ENCODE data around the gene SLC24A3.

Gene SLC24A3

DNA sequence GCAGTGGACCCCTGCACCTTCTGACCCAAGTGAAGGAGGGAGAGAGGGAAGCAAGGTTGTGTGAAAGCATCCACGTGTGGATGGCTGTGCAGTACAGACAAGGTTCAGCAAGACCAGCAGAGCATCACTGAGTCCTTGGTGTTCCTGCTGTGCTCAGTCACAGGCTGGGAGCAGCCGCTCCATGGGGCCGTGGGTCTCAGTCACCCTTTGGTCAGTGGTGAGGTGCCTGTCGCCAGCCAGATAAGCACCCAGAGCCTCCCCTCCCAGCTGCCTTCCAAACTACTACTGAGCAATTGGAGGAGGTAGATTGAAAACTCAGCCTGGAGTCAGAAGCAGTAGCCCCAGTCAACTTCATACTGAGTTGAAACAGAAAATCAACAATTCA lies 218.9 kb downstream of the SLC24A3 start:
- Histone ChIP-seq H3K27me3 (ENCODE audit: control insufficient read depth, insufficient read depth, low read length) (no peaks in the 10 kb centered on the region), H3K4me3 (ENCODE audit: low read length) (no peak overlapping the region), H3K27ac (ENCODE audit: low read depth, low read length) (no peak overlapping the region), H3K9ac (ENCODE audit: low read length) (no peak overlapping the region), H3K4me1 (ENCODE audit: control insufficient read depth, insufficient read depth, low read length) (no peaks in the 10 kb centered on the region), H3K36me3 (ENCODE audit: control insufficient read depth, insufficient read depth, low read length) (no peaks in the 10 kb centered on the region)

DNA sequence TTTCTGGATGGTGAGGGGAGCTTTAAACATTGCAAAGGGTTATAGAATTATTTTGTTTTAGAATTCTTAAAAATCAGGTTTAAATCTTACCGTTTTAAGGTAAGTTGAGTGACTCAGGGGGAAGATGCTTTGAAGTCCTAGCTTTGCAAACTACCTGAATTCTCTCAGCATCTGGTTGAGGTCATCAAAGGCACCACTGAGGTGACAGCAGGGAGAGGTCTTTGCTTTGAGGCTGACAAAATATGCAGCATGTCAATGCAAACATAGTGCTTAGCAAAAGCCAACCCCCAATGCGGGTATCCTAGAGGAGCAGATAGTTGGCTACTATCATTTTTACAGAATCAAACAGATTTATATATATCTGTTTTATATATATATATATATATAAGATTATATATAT lies 219.5 kb downstream of the SLC24A3 start:
- Histone ChIP-seq H3K4me3 (ENCODE audit: low read length) (no peak overlapping the region), H3K36me3 (ENCODE audit: control insufficient read depth, insufficient read depth, low read length) (no peaks in the 10 kb centered on the region), H3K4me1 (ENCODE audit: control insufficient read depth, insufficient read depth, low read length) (no peaks in the 10 kb centered on the region)

DNA sequence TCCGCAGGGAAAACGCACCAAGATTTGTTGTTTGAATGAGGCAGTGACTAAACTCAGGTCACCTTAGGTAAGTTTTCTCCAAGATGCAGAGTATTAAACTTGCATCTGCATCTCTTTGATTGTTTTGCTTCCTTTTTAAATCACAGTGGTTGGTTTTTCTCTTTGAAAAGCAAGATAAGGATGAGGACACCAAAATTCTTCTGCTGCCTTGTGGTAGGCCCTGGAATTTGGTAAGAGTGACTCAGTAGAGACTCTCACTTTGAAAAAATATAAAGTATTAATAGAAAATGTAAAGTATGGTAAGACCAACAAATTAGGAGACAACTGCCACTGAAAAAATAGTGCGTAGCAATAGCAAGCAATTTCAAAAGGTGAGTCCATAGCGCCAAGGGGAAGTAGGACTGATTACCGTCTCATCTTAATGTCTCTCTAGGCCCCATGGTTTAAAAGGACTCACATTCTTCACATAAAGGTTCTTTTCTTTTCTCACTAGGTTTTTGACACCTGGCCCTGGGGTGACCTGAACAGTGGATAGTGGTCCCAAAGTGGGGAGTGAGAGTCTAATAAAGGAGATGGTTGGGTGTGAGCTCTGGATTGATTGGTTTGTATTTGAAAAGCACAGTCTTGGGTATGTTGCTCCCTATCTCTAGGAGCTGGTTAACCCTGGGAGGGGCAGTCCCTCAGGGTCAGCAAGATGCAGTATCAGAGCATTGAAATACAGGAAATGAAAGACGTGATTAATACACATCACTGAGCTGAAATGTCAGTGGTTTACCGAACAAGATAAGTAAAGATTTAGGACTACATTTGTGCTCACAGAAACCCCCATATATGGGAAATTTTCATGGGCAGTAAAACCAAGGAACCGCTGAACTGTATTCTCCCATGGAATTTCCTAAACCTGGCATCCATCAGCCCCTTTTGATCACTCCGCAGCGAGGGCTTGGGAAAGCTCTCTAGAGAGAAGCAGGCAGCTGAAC lies 221.2 kb downstream of the SLC24A3 start:
- Histone ChIP-seq H3K9ac (ENCODE audit: low read length) (no peak overlapping the region), H3K4me3 (ENCODE audit: low read length) (no peak overlapping the region), H3K27me3 (ENCODE audit: control insufficient read depth, insufficient read depth, low read length) (no peaks in the 10 kb centered on the region), H3K27ac (ENCODE audit: low read depth, low read length) (no peak overlapping the region), H3K4me1 (ENCODE audit: control insufficient read depth, insufficient read depth, low read length) (no peaks in the 10 kb centered on the region), H3K36me3 (ENCODE audit: control insufficient read depth, insufficient read depth, low read length) (no peaks in the 10 kb centered on the region)

More for the DNA sequence above, 219.5 kb downstream of the SLC24A3 start:
- Histone ChIP-seq H3K9ac (ENCODE audit: low read length) (no peak overlapping the region), H3K27me3 (ENCODE audit: control insufficient read depth, insufficient read depth, low read length) (no peaks in the 10 kb centered on the region), H3K27ac (ENCODE audit: low read depth, low read length) (no peak overlapping the region)

DNA sequence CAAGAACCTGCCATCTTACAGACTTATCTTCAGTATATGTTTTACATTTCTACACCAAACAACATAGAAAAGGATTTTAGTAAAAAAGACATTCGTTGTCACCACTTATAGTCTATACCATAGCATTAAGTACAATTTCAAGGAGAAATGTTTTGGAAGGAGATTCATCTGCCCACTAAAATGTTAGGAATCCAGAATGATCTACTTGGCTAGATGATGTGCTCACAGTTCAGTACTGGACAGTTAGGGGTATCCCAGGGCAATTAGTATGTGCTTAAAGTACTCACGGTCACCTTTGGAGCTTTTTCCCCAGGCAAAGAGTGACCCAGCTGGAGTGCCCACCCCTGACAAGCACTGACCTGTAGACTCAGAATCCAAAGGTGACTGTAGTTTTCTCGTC lies 222.9 kb downstream of the SLC24A3 start:
- Histone ChIP-seq H3K27me3 (ENCODE audit: control insufficient read depth, insufficient read depth, low read length) (no peaks in the 10 kb centered on the region), H3K9ac (ENCODE audit: low read length) (no peak overlapping the region), H3K36me3 (ENCODE audit: control insufficient read depth, insufficient read depth, low read length) (no peaks in the 10 kb centered on the region), H3K27ac (ENCODE audit: low read depth, low read length) (no peak overlapping the region), H3K4me3 (ENCODE audit: low read length) (no peak overlapping the region), H3K4me1 (ENCODE audit: control insufficient read depth, insufficient read depth, low read length) (no peaks in the 10 kb centered on the region)

DNA sequence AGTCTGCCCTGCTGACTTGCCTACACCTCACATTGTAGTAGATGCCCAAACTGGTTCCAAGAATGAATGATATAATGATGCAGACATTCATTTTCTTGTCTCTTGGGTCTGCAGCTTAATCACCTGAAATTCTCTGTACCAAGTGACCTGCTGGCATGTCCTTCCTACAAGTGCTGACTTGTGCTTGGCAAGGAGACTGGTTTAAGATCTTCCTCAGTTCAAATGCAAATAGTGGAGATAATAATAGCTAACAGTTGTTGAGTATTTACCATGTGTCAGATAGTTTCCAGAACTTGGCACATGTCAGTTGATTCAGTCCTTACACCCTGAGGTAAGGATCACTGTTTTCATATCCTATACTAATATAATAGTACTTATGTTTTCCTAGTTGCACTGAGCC lies 223.4 kb downstream of the SLC24A3 start:
- Histone ChIP-seq H3K9ac (ENCODE audit: low read length) (no peak overlapping the region), H3K4me3 (ENCODE audit: low read length) (no peak overlapping the region), H3K36me3 (ENCODE audit: control insufficient read depth, insufficient read depth, low read length) (no peaks in the 10 kb centered on the region), H3K27ac (ENCODE audit: low read depth, low read length) (no peak overlapping the region), H3K27me3 (ENCODE audit: control insufficient read depth, insufficient read depth, low read length) (no peaks in the 10 kb centered on the region), H3K4me1 (ENCODE audit: control insufficient read depth, insufficient read depth, low read length) (no peaks in the 10 kb centered on the region)

DNA sequence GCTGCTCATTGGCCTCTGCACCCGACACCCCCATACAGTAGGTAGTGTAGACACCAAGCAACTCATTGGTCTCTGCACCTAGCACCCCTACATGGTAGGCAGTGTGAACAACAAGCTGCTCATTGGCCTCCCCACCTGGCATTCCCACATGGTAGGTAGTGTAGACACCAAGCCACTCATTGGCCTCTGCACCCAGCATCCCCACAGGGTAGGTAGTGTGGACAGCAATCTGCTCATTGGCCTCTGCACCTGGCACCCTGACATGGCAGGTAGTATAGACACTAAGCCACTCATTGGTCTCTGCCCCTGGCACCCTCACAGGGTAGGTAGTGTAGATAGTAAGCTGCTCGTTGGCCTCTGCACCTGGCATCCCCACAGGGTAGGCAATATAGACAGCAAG lies 226.0 kb downstream of the SLC24A3 start:
- no peak overlapping the region for H3K27ac ChIP-seq (ENCODE audit: low read depth, low read length)
- no peaks in the 10 kb centered on the region for H3K4me1 ChIP-seq (ENCODE audit: control insufficient read depth, insufficient read depth, low read length)
- H3K36me3 ChIP-seq (ENCODE audit: control insufficient read depth, insufficient read depth, low read length) = no peaks in the 10 kb centered on the region
- no peak overlapping the region for H3K4me3 ChIP-seq (ENCODE audit: low read length)
- H3K27me3 ChIP-seq (ENCODE audit: control insufficient read depth, insufficient read depth, low read length) = no peaks in the 10 kb centered on the region
- no peak overlapping the region for H3K9ac ChIP-seq (ENCODE audit: low read length)

DNA sequence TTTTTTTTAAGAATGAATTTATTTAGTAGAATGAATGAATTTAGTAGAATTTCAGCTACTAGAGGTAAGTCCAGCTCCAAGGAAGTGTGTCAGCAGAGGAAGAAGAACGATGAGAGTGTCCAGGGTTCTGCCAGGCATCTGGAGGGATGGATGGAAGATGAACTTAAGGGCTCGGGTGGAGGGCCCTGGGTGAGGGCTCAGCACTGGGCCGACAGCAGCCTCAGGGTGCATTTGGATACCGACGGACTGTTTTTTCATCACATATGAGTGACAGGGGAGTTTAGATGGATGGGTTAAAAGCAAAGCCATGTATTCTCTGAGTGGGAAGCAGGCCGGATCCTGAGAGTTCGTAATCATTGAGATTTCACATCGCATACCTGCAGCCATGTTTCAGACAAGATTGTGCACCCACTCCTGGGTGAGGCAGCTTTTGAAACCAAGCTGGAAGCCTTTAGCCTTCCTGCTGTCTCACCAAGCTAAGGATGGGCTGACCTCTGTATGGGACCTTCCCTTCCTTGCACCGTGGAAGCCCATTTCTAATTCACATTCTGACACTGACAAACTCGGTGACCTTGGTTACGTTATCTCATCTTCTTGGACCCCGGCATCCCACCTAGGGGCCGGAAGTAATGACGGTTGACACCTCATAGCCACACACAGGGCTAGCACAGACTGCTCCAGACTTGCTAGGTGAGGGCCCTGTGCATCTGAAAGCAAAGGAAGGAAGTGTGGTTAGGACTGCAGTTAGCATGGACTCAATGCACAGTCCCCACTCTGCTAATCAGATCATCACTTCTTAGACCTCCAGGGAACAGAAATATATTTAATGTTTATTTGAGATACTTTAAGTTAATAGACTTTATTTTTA lies 228.5 kb downstream of the SLC24A3 start:
- Histone ChIP-seq H3K9ac (ENCODE audit: low read length) (no peak overlapping the region), H3K36me3 (ENCODE audit: control insufficient read depth, insufficient read depth, low read length) (no peaks in the 10 kb centered on the region), H3K4me3 (ENCODE audit: low read length) (no peak overlapping the region), H3K27ac (ENCODE audit: low read depth, low read length) (no peak overlapping the region), H3K27me3 (ENCODE audit: control insufficient read depth, insufficient read depth, low read length) (no peaks in the 10 kb centered on the region), H3K4me1 (ENCODE audit: control insufficient read depth, insufficient read depth, low read length) (no peaks in the 10 kb centered on the region)

DNA sequence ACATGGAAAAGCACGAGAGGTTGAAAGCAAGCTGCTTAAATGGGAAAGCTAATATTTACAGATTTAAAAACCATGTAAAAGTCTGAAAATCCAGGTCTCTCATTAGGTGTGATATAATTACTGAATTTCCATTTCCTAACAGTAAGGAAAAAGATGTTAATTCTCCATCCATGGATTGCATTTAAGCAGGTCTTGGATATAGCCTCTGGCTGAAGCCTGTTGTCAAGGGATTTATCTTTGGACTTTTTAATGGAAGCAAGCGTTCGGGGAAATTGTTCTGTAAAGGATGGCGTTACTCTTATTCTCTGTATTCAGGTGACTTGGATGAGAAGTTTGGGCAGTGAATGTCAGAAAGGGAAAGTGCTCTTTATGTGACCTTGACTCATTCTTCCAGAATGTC lies 233.8 kb downstream of the SLC24A3 start:
- Histone ChIP-seq H3K4me1 (ENCODE audit: control insufficient read depth, insufficient read depth, low read length) (peaks cover 18% of the 10 kb centered on the region), H3K36me3 (ENCODE audit: control insufficient read depth, insufficient read depth, low read length) (no peaks in the 10 kb centered on the region), H3K9ac (ENCODE audit: low read length) (no peak overlapping the region), H3K27me3 (ENCODE audit: control insufficient read depth, insufficient read depth, low read length) (no peaks in the 10 kb centered on the region), H3K4me3 (ENCODE audit: low read length) (no peak overlapping the region), H3K27ac (ENCODE audit: low read depth, low read length) (no peak overlapping the region)

DNA sequence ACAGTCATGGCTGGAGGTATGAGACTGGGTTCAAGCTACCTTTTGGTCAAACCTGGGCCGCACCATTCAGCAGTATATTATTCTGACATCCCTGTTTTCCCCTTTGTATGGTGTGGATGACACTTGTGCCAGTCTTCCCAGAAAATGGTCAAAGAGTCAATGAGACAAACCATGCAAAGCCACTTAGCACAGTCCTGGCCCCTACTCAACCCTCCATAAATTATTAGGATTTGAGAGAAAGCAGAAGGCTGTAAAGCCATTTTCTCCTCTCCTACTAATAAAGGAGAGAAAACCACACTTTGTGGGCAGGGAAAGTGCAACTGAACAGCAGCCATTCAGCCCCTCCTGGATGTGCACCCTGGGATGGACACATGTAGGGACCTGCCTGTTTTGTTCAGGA lies 236.2 kb downstream of the SLC24A3 start:
- peak overlapping the region; percentile 41 for H3K27ac ChIP-seq (ENCODE audit: low read depth, low read length)
- no peaks in the 10 kb centered on the region for H3K36me3 ChIP-seq (ENCODE audit: control insufficient read depth, insufficient read depth, low read length)
- no peak overlapping the region for H3K4me3 ChIP-seq (ENCODE audit: low read length)
- no peak overlapping the region for H3K9ac ChIP-seq (ENCODE audit: low read length)
- H3K4me1 ChIP-seq (ENCODE audit: control insufficient read depth, insufficient read depth, low read length) = peaks cover 26% of the 10 kb centered on the region
- no peaks in the 10 kb centered on the region for H3K27me3 ChIP-seq (ENCODE audit: control insufficient read depth, insufficient read depth, low read length)

DNA sequence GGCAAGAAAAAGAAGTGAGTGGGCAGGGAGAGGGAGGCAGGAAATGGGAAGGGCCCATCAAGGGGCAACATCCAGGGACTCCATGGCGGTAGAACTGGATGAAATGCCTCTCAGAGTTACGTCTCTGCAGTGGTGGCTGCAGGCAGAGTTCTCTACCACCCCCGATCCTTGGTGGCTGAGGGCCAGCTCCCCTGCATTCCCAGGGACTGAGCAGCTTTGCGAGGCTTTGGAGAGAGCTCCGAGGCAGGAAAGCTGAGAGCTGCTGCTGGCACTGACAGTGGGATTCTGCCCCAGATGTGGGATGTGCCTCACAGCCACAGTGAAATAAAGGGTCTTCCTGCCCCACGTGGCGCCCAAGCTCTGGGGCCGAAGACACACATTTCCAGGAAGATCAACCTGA lies 236.6 kb downstream of the SLC24A3 start:
- H3K4me1 ChIP-seq (ENCODE audit: control insufficient read depth, insufficient read depth, low read length) = peaks cover 26% of the 10 kb centered on the region

DNA sequence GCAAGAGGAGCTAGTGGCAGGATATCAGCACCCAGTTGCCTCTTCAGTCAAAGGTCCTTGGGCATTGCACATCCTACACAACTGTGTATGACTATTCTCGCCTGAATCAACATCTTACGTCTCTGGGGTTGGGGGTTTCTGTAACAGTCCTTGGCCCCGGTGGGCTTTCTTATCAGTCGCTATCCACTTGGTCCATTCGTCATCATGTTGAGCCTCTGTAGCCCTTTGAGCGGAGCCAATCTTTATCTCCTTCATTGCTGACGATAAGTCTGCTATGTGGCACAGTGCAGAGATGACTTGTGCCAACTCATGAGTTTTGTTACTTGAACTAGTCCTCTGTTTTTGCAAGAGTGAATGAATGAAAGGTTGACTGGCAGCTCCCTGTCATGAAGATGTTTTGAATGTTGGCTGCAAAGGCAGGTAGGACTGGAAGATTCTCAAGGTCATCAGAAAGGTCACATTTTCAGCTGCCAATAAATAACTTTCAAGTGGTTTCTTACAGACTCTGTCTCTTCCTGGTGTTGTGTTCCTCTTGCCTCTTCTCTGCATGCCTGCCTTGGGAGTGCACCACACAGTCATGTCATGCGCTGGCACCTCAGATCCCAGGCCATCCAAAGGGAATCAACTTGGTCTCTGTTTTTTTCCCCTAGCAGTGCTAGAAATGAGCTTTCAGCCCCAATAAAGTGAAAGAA lies 238.9 kb downstream of the SLC24A3 start:
- Histone ChIP-seq H3K9ac (ENCODE audit: low read length) (no peak overlapping the region), H3K36me3 (ENCODE audit: control insufficient read depth, insufficient read depth, low read length) (no peaks in the 10 kb centered on the region), H3K27ac (ENCODE audit: low read depth, low read length) (no peak overlapping the region), H3K27me3 (ENCODE audit: control insufficient read depth, insufficient read depth, low read length) (no peaks in the 10 kb centered on the region), H3K4me1 (ENCODE audit: control insufficient read depth, insufficient read depth, low read length) (peaks cover 29% of the 10 kb centered on the region), H3K4me3 (ENCODE audit: low read length) (no peak overlapping the region)

More for the DNA sequence above, 236.6 kb downstream of the SLC24A3 start:
- Histone ChIP-seq H3K4me3 (ENCODE audit: low read length) (no peak overlapping the region), H3K36me3 (ENCODE audit: control insufficient read depth, insufficient read depth, low read length) (no peaks in the 10 kb centered on the region), H3K9ac (ENCODE audit: low read length) (no peak overlapping the region), H3K27me3 (ENCODE audit: control insufficient read depth, insufficient read depth, low read length) (no peaks in the 10 kb centered on the region), H3K27ac (ENCODE audit: low read depth, low read length) (peak overlapping the region; percentile 41)

DNA sequence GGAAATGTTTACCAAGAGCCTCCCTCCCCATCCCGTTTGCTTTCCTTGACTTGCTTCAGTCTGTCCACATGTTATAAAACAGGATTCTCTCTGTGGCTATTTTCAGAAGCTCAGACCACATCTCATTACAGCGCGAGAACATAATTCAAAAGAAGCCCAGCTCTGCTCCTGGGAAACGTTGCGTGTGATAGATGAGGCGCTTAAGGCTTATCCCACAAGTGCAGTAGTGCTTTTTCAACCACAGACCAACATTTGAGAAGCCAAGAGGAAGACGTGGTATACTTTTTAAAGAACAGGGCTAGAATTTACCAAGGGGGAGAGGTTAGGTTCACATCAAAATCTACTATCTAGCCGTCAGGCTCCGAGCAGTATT lies 239.5 kb downstream of the SLC24A3 start:
- H3K4me3 ChIP-seq (ENCODE audit: low read length) = no peak overlapping the region
- peaks cover 29% of the 10 kb centered on the region for H3K4me1 ChIP-seq (ENCODE audit: control insufficient read depth, insufficient read depth, low read length)
- no peak overlapping the region for H3K9ac ChIP-seq (ENCODE audit: low read length)
- H3K27me3 ChIP-seq (ENCODE audit: control insufficient read depth, insufficient read depth, low read length) = no peaks in the 10 kb centered on the region
- no peaks in the 10 kb centered on the region for H3K36me3 ChIP-seq (ENCODE audit: control insufficient read depth, insufficient read depth, low read length)
- H3K27ac ChIP-seq (ENCODE audit: low read depth, low read length) = no peak overlapping the region

Measured in rectal smooth muscle tissue (tissue), 1 donor.